ENCODE data around the gene OLIG1. TPM values are rescaled to one million over a fixed set of nuclear protein-coding genes. Genes with fewer than 3 reads are reported as not detected.

Gene OLIG1
- total and polyA plus RNA-seq, 2 of the 8 experiments (the other 6 are each of a cell fraction or from before 2014, with no cell fraction given), result 0.65 to 1.2 TPM

GRCh38 chr21:33058957-33059356 is 11.0 kb upstream of the OLIG1 start (continued):
- no peak for TF ChIP-seq JUND (IDR thresholded peaks at IDR 0.05; ENCODE audit: low read length)
- TF ChIP-seq ZNF274 (IDR thresholded peaks at IDR 0.05; ENCODE audit: borderline replicate concordance, extremely low read depth, low read length), result no peak
- no peak for TF ChIP-seq FOSL1 (IDR thresholded peaks at IDR 0.05; ENCODE audit: insufficient read depth, low read depth, low read length)
- no peak for TF ChIP-seq SIRT6 (IDR thresholded peaks at IDR 0.05; ENCODE audit: low read length)

Data from H1 (cell line).